NCI-H345 (cell line): ENCODE data around the gene CHST13.

Source experiments
- DNase-seq: peaks from one replicate; lab custom pipeline; 2025; lab: John Stamatoyannopoulos, UW

CHST13 gene

DNA sequence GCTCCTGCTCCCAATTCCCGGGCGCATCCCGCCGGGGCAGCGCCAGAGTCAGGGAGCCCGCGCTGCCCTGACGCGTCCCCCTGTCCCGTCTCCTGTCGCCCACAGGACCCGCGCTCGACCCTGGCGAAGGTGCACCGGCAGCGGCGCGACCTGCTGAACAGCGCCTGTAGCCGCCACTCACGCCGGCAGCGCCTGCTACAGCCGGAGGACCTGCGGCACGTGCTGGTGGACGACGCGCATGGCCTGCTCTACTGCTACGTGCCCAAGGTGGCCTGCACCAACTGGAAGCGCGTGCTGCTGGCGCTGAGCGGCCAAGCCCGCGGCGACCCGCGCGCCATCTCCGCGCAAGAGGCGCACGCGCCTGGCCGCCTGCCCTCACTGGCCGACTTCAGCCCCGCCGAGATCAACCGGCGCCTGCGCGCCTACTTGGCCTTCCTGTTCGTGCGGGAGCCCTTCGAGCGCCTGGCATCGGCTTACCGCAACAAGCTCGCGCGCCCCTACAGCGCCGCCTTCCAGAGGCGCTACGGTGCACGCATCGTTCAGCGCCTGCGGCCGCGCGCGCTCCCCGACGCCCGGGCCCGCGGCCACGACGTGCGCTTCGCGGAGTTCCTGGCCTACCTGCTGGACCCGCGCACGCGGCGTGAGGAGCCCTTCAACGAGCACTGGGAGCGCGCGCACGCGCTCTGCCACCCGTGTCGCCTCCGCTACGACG is 17.8 kb downstream of the CHST13 start:
- no peak for DNase-seq

DNA sequence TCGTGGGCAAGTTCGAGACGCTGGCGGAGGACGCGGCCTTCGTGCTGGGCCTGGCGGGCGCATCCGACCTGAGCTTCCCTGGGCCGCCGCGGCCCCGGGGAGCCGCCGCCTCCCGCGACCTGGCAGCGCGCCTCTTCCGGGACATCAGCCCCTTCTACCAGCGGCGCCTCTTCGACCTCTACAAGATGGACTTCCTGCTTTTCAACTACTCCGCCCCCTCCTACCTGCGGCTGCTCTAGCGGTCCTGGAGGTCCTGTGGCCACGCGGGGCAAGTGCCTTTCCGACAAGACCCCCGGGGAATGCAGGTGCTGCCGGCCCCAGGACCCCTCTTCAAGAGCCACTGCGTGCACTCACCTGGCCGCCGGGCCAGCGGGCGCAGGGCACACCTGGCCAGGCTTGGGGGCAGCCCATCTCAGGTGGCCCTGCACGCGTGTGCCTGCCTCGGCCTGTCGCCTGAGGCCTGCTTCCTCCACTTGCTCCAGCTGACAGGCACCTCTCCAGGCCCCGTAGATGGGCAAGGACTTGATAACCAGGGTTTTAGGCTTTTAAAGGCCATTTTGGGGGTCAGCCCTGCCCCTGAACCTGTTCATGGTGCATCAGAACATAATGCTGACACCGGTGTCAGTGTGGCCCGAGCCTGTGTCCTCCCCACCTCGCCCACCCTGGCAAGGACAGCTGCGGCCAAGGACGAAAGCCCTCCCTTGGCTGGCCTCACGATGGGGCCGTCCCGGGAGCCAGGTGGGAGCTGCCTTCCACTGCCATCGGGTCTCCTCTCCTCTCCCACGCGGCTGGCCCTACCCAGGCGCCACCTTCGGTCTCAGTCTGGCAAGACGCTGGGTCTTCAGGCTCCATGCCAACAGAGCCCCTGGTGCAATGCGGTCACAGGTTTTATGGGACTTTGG is 18.6 kb downstream of the CHST13 start:
- no peak for DNase-seq

DNA sequence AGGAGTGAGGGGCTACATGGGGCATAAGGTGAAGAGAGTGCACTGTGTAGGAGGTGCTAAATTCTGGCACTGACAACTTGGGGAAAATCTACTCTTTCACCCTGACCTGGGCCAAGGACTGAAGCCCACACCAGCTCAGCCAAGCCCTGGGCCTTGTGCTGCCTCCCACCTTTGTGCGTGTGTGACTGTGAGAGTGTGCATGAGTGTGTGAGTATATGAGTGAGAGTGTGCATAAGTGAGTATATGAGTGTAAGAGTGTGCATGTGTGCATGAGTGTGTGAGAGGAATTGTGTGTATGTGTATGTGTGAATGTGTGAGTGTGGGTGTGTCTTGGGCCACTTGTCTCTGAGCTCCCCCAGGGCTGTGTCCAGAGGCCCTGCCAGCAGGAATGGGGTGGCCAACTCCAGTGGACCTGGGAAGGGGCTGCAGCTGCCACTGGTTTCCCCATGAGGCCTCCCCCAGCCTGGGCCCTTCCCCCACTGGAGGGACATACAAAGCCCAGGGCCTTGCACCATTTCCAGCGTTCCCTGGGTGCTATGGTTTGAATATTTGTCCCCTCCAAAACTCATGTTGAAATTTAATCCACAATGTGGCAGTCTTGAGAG is 19.6 kb downstream of the CHST13 start:
- no peak for DNase-seq

DNA sequence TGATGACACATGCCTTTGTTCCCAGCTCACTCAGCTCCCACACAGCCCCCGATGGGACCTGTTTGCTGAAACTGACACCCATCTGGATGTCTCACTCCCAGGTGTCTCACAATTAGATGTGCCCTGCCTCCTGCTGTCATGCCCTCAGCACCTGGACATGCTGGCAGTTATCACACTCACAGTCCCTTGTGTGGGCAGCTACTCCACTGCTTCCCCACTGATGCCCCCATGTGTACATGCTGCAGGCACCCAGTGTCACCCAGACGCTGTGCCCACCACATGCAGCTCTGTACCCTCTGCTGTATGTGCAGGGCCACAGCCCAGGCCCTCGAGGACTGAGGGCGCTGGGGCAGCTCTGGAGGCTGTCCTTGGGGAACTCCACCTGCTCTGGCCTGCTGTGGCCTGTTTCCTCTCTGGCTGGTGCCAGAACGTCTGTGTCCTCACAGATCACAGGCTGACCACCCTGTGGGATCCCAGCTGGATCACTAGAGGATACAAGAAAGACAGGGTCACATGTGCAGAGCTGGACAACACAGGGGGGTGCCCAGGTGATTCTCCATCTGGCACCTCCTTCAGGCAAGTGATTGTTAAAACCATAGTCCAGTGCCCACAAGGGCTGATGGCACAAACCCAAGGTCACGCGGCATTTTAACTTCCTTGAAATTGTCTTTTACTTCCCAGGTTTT is 20.8 kb downstream of the CHST13 start:
- peak; percentile 38 for DNase-seq

DNA sequence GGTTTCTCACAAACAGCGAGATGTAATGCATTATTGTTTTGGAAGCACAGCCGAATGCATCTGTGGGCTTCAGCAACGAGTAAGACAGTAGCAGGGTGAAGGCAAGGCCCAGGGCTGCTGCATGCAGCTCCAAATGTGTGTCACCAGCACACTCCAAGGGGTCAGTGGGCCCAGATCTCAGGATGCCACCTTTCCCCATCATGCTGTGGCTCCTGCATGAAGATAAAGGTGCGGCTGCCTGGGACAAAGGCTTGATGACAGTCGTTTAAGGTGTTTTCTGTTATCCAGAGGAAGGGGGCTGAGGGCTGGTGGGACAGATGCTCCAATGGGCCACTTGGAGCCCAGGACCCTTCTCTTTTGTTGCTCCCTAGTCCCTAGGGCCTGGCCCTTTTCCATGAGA is 21.6 kb downstream of the CHST13 start:
- DNase-seq: no peak

DNA sequence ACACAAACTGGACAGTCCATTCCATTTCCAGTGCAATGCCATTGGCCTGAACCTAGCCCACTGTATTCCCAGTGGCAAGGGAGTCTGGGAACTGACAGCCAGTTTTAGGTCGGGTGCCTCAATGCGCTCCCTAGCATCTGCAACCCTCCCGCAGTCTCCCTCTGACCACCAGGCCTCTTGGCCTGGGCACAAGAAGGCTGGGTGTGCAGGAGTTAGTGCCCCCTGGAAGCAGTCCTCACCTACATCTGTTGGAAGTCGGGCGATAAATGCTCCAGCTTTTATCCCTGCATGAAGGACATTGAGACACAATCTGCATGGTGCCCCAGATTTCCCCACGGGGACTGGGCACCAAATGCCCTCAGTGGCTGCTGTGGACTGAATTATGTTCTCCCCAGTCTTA is 22.1 kb downstream of the CHST13 start:
- DNase-seq: no peak

DNA sequence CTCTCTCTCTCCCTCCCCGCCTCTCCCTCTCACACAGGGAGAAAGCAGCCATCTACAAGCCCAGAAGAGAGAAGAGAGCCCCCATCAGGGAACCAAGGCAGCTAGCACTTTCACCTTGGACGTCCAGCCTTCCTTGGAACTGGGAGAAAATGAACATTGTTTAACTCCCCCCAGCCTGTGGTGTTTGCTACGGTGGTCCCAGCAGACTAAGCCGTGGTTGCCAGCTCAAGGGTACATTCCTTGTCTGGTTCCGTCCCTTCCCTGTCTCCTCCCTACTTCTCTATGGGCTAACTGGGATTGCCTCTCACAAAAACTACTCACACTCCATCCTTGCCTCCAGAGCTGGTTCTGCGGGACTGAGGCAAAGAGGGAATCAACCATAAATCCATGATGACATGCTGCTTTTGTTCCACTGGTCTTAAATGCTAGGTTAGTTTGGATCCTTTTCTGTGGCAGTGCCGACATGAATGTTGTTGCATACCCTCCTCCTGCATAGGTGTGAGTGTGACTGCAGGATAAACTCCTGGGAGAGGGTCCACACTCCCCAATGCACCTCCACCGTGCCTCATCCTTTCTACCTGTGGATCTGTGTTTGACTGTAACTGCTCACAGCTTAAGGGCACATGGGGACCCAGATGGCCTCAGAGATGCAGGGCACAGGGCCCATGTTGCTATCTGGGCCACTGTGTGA is 22.7 kb downstream of the CHST13 start:
- no peak for DNase-seq

DNA sequence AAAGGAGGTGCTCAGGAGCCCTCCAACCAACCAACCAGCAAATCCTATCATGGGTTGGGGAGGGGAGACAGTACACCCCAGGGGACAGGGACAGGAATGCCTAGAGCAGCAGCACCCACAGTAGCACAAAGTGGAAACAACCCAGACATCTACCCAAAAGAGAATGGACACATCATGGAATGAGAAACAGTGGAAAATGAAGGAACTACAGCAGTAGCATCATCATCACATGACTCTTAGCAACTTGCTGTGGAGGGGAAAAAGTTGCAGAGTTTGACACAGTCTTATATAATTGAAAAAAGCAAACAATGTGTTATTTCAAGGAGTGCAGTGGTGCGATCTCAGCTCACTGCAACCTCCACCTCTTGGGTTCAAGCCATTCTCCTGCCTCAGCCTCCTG is 23.8 kb downstream of the CHST13 start:
- DNase-seq: no peak

DNA sequence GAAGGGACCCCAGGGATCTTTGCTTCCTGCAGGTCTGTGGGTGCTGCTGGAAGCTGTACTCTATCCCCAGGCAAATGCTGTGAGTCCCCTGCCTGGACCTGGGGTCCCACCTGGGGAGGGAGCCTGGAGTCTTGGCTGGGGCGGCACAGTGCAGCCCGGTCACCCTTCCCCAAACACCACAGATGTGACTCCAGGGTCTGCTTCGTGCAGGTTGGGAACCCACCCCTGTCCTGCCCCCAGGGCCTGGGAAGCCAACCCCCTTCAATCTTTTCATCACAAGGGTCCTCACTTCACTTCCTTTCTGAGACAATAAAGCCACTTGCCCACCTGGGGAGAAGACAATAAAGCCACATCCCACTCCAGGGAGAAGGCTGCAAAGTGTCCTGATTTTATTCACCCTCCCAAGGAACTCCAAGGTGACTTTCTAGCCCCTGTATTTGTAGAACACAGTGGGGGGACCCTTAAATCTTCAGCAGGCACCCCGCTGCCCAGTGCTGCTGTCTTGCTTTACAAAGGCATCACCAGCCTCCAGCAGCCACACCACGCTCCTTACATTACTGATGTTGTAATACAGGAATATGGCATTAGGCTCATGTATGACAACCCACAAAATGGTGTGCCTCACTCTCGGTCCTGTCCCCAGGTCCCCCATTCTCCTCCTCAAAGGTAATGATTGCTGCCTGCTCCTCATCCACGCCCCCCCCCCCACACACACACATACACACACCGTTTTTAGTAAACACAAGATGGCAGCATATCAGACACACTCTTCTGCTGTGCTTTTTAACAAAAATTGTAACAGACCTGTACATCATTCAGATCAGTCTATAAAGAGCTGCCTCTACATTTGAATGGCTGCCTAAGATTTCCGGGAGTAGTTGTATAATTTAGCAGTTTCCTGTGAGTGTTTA is 24.9 kb downstream of the CHST13 start:
- DNase-seq: no peak

DNA sequence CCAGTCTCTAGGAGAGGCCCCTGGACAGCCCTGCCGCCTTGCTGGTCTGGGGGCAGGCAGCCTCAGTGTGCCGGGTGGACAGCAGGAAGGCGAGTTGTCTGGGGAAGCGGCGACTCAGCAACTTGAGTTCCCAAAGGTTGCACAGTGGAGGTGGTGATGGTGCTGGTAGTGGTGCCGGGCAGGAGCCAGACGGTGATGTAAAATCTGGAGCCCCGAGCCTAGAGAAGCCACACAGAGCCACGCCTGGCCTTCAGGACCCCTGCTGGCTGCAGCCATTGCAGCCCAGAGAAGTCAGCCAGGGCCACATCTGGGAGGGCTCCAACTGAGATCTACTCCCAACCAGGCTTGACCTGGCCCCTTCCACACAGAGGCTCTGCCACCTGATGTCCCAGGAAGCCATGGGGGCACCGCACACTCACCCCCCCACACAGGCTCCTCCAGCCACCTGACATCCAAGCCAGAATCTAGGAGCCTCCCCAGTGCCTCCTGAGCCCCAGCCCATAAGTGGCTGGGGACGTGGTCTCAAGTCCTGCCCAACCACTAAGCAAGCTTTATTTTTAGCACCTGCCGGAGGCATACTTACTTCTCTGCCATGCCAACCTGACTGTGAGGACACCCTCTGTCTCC is 26.0 kb downstream of the CHST13 start:
- DNase-seq: no peak

DNA sequence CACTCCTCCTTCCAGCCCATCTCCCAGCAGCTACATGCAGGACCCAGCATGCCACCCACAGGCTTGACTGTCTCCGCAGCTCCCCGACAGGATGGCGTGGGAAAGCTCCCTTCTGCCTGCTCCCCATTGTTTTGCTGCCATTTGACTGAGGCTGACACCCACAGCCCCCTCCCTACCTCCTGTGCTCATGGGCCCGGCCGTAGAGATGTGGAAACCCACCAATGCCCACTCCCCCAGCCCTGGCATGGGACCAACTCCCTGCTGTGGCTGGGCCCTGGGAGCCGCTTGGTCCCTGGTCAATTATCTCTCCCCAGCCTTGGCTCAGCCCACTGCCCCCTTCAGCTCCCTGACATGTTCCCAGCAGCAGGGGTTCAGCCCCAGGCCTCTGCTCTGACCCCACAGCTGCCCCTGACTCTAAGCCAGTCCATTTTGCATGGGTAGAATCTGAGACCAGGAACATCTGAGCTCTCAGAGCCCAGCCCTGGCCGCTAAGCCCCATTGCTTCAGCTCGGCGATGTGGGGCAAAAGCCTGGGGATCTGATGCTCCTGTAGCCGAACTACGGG is 26.6 kb downstream of the CHST13 start:
- DNase-seq: peak; percentile 19

DNA sequence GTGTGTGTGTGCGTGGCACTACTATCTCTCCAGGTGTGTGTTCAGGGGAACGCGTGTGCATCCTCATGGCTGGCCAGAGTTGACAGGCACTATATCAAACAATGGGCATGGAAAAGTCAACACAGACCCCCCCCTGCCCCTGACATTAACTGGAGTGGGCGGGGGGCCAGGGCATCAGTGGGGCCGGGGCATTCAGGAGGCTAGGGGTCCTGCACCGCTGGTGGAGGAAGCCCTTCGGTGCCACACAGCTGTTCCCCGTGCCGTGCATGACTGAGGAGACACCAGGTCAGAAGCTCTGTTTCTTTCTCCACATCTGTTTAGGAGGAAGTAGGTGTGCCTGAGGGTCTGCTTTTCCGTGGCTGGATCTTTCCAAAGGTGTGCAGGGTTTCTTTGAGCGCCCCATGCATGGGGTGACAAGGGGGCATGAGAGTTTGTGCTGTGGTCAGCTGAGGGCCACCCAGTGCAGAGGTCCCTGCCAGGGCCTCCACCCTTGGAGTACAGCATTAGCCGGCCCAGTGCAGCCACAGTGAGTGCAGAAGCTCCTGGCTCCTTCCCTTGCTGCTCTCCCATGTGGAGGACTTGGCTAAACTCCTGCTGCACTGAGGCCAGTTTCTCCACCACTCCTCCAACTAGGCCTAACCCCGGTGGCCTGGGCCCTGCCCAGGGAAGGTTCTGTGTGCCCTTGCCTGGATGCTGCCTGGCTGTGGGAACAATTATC is 27.3 kb downstream of the CHST13 start:
- DNase-seq: no peak

DNA sequence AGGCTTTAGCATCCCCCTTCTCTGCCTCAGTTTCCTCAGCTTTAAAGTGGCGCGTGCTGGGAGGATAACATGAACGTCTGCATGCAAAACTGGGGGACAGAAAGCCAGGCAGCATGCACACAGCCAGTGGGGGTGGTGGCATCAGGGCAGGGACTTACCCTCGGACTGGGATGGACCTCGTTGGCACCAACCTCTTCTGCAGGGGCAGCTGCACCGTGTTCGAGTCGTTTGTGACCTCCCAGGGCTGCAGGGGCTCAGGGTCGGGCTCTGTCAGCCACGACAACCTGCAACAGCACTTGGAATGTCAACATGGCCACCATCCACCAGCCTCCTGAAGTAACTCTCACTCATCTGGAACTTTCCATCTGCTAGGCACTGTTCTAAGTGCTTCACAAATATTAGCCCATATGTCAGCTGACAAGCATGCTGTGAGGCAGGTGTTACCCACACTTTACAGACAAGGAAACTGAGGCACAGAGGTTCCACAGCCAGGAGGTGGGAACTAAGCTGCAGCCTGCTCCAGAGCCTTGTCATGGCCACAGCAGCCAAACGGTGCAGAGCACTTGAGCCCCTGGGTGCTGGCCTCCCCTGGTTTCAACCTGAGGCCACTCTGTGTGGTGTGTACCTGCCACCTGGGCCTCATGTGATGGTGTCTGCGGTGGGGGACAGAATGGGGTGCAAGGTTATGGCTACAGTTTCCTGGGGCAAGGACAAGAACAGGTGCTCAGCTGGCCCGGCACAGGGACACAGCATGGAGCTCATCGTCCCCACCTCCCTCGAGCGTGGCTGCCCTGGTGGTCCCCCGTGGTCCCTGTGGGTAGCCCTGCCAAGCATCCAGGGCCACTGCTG is 28.1 kb downstream of the CHST13 start:
- DNase-seq: no peak

DNA sequence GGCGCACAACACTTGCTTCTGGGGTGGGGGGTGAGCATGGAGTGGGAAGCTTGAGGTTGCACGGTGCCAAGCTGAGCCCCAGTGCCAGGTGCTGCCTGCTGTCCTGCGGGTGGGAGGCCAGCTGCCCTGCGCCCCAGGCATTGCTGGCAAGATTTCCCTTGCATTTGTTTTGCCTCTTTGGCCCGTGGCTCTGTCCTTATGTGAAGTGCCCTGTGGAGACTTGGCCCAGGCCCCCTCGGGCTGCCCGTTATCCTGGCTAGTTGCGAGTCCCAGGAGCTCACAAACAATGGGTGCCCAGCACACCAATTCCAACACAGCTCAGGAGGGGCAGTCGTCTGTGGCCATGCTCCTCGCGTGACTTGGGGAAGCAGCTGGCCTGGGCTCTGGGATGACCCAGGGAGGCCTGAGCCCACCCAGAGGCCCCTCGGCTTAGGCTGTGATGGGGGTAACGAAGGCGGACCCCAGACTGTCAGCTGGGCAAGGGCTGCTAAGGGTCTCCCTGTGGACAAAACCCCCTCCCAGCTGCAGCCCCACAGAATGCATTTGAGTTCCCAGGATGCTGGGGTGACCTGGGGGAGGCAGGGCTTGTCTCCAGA is 28.8 kb downstream of the CHST13 start:
- DNase-seq: no peak

DNA sequence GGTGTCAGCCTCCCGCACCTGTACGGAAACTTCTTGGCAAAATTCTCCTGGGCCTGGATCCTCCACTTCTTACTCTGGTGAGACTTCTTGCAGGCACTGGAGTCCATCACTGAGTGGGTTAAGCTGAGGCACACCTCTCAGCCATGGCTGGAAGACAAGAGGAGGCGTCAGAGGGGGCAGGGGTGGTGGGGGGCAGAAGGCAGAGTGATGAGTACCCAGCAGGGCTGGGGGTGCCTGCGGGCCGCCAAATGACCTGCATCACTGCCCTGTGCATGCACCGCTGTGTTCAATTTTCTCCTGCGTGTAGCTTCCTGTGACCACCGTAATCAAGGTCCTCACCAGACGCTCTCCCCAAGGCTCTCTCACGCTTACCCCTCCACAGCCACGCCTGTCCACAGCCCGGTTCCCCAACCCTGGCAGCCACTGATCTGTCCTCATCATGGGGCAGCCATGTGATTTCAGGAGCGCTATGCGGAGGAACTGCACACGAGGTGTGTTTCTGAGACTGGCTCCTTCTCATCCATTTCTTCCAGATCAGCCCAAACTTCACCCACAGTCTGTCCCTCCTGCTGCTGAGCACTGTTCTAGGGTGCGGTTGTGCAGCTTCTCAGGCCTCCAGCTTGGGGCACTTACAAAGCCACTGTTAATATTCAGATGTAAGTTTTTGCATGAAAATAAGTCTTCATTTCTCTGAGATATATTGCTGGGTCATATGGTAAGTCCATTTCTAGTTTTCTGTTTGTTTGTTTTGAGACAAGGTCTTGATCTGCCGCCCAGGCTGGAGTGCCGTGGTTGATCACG is 29.5 kb downstream of the CHST13 start:
- no peak for DNase-seq

DNA sequence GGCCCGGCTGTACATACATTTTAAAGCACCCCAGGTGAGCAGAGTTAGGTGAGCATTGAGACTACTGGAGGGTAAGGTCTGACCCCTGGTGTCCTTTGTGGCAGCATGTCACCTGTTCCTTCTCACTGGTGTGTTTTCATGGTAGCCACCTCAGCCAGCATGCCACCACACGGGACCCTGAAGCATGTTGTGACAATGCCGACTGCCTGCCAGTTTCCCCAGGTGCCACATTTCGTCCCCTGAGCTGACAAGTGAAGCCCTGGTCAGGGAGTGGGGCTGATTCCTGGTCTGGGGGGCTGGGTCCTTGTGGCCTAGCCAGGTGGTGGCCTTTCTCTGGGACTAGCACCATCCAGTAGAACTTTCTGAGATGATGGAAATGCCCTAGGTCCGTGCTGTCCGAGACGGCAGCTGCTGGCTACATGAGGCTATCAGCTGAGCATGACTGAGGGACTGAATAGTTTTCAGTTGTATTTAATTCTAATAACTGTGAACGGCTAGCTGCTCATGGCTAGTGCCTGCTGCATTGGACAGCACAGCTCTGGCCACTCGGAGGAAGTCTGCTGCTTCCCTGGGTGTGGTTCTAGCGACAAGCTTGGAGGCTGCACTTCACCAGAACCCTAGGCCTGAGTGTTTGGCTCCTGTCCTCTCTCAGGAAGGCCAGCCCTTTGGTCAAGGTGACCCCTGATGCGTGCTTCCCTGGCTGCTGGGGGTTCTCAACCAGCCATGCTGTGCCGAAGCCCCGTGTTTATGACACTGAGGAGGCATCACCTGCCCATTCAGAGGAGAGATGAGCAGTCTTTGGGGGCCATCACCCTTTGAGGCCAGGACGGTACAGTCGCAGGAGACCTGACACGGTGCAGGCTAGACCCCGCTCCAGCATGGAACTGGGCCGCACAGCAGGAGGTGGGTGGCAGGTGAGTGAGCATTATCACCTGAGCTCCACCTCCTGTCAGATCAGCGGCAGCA is 30.9 kb downstream of the CHST13 start:
- no peak for DNase-seq
